Brain microvascular endothelial cell (primary cell): Measurements from ENCODE around the gene LDLRAD4.

Source experiments
- DNase-seq: peaks from one replicate; pipeline ENCODE4 v3.0.0-alpha.2; 2020
- H3K27ac ChIP-seq: fragments of 250-450 bp; sonication (Bioruptor Pico); 2 replicates; pipeline ENCODE4 v1.5.1; 2020; ENCODE audit warnings: mild to moderate bottlenecking, moderate library complexity
- H3K27me3 ChIP-seq: fragments of 250-450 bp; sonication (Bioruptor Pico); replicated peaks from 2 replicates; pipeline ENCODE4 v1.5.1; 2020; ENCODE audit warnings: mild to moderate bottlenecking
- H3K36me3 ChIP-seq: fragments of 250-450 bp; sonication (Bioruptor Pico); replicated peaks from 2 replicates; pipeline ENCODE4 v1.5.1; 2020; ENCODE audit warnings: mild to moderate bottlenecking
- H3K4me3 ChIP-seq: 2 replicates; pipeline ENCODE4 v1.5.1; 2011; ENCODE audit warnings: low read depth, mild to moderate bottlenecking, control low read depth, low read length, moderate library complexity
- in situ Hi-C: cut with HindIII; loops from 2 replicates; pipeline ENCODE4 v1.10.0; 2017; ENCODE audit warnings: low sequenced_read_pairs, low pct_ligation_motif_present
- TF ChIP-seq, protein P1 (sequence below): IDR thresholded peaks from 2 replicates; pipeline ENCODE4 v1.5.1; 2011; ENCODE audit warnings: low read depth, mild to moderate bottlenecking, moderate library complexity, low read length, control low read depth, inconsistent platforms; ENCODE audit errors: missing control alignments

LDLRAD4 gene

GRCh38 chr18:13262839-13263691 is 44.5 kb downstream of the LDLRAD4 start:
- in situ Hi-C loops, result no loop called here
- Histone ChIP-seq H3K27me3 (no peaks in the 10 kb centered on the region), H3K36me3 (no peaks in the 10 kb centered on the region), H3K4me3 (no peak overlapping the region), H3K27ac (no peak overlapping the region)
- no peak for DNase-seq
- TF ChIP-seq, protein P1, sequence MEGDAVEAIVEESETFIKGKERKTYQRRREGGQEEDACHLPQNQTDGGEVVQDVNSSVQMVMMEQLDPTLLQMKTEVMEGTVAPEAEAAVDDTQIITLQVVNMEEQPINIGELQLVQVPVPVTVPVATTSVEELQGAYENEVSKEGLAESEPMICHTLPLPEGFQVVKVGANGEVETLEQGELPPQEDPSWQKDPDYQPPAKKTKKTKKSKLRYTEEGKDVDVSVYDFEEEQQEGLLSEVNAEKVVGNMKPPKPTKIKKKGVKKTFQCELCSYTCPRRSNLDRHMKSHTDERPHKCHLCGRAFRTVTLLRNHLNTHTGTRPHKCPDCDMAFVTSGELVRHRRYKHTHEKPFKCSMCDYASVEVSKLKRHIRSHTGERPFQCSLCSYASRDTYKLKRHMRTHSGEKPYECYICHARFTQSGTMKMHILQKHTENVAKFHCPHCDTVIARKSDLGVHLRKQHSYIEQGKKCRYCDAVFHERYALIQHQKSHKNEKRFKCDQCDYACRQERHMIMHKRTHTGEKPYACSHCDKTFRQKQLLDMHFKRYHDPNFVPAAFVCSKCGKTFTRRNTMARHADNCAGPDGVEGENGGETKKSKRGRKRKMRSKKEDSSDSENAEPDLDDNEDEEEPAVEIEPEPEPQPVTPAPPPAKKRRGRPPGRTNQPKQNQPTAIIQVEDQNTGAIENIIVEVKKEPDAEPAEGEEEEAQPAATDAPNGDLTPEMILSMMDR, result no peak

- DNase-seq, result no peak
- TF ChIP-seq, protein P1, result no peak
- Histone ChIP-seq H3K36me3 (no peaks in the 10 kb centered on the region), H3K27me3 (no peaks in the 10 kb centered on the region), H3K27ac (no peak overlapping the region), H3K4me3 (no peak overlapping the region)
- in situ Hi-C loops, result no loop called here
Measured at GRCh38 chr18:13264091-13265007, 45.8 kb downstream of the LDLRAD4 start.

DNA sequence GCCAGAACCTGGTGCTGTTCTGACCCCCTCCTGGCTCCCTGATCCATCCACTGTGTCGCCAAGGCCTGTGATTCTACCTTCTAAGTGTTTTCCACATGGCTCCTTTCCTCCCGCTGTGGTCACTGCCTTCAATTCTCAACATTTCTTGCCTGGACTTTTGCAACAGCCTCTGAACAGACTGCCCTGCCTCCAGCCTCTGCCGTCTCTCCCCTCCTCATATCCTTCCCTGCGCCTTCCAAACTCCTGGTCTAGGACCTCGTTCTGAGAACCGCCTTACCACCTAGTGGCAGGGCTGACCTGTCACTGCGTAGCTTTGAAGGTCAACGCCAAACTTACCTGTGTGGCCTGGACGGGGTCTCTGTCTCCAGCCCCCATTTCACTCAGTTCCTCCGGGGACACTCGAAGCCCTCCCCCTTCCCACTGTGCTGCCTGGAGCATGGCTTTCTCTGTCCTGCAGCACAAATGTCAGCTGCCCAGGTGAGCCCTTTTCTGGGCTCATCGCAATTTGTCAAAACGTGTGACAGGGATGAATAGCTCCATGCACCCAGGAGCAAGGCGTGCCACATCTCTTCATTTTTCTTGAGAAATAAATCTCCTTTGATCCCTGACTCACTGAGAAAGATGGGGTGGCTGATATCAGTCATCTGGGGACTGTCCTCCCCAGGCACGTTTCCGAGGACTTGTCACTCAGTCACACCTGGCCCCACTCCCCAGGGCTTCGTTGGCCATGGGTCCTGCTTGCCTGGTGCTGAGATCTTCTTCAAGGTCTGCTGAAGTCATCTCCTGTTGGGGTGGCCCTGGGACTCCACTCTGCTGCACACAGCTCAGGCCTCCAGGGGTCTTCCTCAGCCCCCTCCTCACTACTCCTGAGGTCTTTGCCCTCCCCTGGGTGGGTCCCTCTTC is 46.7 kb downstream of the LDLRAD4 start:
- H3K36me3 ChIP-seq, result no peaks in the 10 kb centered on the region
- no peaks in the 10 kb centered on the region for H3K27me3 ChIP-seq
- H3K27ac ChIP-seq, result no peak overlapping the region
- no peak for DNase-seq
- in situ Hi-C loops, result no loop called here
- no peak overlapping the region for H3K4me3 ChIP-seq
- TF ChIP-seq, protein P1, result no peak

GRCh38 chr18:13265911-13266217 is 47.3 kb downstream of the LDLRAD4 start:
- no peak for DNase-seq
- in situ Hi-C loops, result no loop called here
- TF ChIP-seq, protein P1, result no peak
- H3K36me3 ChIP-seq, result no peaks in the 10 kb centered on the region
- H3K27ac ChIP-seq, result no peak overlapping the region
- no peaks in the 10 kb centered on the region for H3K27me3 ChIP-seq
- H3K4me3 ChIP-seq, result no peak overlapping the region

DNA sequence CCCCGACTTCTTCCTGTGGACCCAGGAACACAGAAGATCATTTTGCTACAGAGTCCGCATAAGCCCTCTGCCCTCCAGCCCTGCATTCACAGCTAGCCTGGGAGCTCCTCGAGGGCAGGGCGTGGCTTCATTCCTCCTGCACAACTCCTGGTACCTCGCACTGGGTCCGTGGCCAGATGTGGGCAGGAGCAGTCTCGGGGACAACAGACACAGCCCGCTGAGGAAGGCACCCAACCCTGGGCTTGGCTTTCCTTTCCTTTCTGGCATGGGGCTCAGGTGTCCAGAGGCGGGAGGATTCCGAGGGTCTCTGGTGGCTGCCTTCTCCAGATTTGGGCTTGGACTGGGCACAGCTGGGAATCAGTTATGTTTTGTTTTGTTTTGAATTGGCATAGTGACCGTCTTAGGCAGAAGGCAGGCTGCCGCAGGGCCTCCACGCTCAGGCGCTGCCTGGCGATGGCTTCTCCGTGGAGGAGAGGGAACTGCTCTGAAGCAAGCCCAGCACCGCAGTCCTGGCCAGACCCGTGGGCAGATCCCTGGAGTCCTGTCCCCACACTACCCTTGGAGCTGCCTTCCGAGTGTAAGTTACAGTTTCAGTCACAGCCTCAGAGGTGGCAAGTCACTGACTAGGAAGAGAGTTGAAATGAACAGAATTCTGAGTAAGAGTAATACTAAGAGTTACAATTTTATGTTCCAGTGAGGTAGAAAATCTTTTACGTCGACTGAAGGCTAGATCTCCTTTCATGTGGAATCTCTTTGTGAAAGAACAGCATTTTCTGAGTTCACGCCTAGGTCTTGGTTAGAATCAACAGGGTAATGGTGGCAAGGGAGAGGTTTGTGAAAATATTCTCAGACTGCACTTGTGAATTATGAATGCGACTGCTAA is 47.9 kb downstream of the LDLRAD4 start:
- H3K27ac ChIP-seq, result no peak overlapping the region
- H3K4me3 ChIP-seq, result no peak overlapping the region
- no peaks in the 10 kb centered on the region for H3K36me3 ChIP-seq
- DNase-seq, result no peak
- TF ChIP-seq, protein P1, result no peak
- in situ Hi-C loops, result no loop called here
- H3K27me3 ChIP-seq, result no peaks in the 10 kb centered on the region
